T-helper 17 cell (primary cell): ENCODE results near the gene SYNPO2. TPM values are rescaled to one million over a fixed set of nuclear protein-coding genes. Genes with fewer than 3 reads are reported as not detected.
"Not testable (repeated sequence)": the region's sequence is repeated elsewhere in the genome, so short reads cannot be mapped to it uniquely, and the experiment has no call there.

Experiments
- ATAC-seq: fragments of 150-1000 bp; cut with Tn5 transposase; 2 replicates; pipeline ENCODE4 v1.10.0; 2021; ENCODE audit warnings: mild to moderate bottlenecking, moderate library complexity
- DNase-seq, 3 donors: peaks; one replicate each; pipeline versions ENCODE4 v3.0.0 to v3.0.0-alpha.2; 2020 to 2021
- H3K9me3 ChIP-seq: one replicate; pipeline ENCODE4 v1.7.0; 2013; ENCODE audit warnings: low read length, mild to moderate bottlenecking; ENCODE audit not compliant: control insufficient read depth, poor library complexity, severe bottlenecking
- H3K27ac Mint-ChIP-seq: one replicate; pipeline ENCODE4 v1.8.0; 2022; ENCODE audit warnings: mild to moderate bottlenecking, moderate library complexity, mixed read lengths
- H3K27me3 Mint-ChIP-seq: one replicate; pipeline ENCODE4 v1.8.0; 2022; ENCODE audit warnings: mixed read lengths
- H3K36me3 Mint-ChIP-seq: one replicate; pipeline ENCODE4 v1.8.0; 2022; ENCODE audit warnings: low read depth, mixed read lengths
- H3K4me1 Mint-ChIP-seq: one replicate; pipeline ENCODE4 v1.8.0; 2022; ENCODE audit warnings: mild to moderate bottlenecking, mixed read lengths
- H3K4me3 Mint-ChIP-seq: one replicate; pipeline ENCODE4 v1.8.0; 2022; ENCODE audit warnings: mild to moderate bottlenecking, moderate library complexity, mixed read lengths
- total RNA-seq, 4 donors: library from RNA in 2 of 4; stranded (reverse) in 2 of 4; gene quantifications; one replicate each; pipeline ENCODE4 v1.2.3 and lab custom pipeline; 2022 to 2026

Gene SYNPO2
- total RNA-seq, 2 donors from 2014 or later, result 0.37 to 0.72 TPM

DNA sequence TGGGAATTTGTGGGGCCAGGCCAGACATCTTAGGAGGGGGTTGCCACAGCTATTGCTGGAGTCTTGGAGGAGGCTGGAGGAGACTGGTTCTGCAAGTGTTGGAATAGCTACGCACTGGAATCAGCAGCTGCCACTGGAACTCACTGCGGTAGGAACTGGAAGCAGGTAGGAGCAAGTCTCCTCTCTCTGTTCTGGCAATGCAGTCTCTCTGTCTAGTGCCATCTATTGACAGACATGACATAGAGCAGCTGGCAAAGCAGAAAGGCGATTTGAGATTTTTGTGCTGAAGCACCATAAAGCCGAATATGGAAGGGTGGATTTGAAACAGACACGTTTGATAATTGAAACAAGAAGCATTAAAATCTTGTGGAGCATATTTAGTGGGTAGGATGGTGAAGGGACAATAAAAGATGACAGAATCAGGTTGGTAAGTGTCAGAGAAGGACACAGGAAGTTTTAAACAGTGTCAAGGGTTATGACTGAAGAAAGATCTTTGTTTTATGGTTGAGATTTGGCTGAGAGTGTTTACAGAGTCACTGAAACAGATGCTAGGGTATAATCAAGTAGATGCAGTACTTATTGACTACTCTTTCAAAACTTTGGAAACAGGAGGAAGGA, 23.5 kb upstream of the SYNPO2 start:
- no peak for DNase-seq
- Mint-ChIP-seq H3K36me3 (peaks cover 2% of the 10 kb centered on the region), H3K27me3 (no peaks in the 10 kb centered on the region), H3K27ac (no peak overlapping the region), H3K4me3 (no peak overlapping the region), H3K4me1 (peaks cover 17% of the 10 kb centered on the region)
- no peaks in the 10 kb centered on the region for H3K9me3 ChIP-seq
- ATAC-seq, result peak; percentile 70

- DNase-seq, result no peak
- Mint-ChIP-seq H3K27ac (no peak overlapping the region), H3K36me3 (peaks cover 2% of the 10 kb centered on the region), H3K27me3 (no peaks in the 10 kb centered on the region), H3K4me3 (no peak overlapping the region), H3K4me1 (peaks cover 15% of the 10 kb centered on the region)
- ATAC-seq, result no peak
- H3K9me3 ChIP-seq, result no peaks in the 10 kb centered on the region
These were observed 22.2 kb upstream of the SYNPO2 start for GRCh38 chr4:118866442-118866841.

DNA sequence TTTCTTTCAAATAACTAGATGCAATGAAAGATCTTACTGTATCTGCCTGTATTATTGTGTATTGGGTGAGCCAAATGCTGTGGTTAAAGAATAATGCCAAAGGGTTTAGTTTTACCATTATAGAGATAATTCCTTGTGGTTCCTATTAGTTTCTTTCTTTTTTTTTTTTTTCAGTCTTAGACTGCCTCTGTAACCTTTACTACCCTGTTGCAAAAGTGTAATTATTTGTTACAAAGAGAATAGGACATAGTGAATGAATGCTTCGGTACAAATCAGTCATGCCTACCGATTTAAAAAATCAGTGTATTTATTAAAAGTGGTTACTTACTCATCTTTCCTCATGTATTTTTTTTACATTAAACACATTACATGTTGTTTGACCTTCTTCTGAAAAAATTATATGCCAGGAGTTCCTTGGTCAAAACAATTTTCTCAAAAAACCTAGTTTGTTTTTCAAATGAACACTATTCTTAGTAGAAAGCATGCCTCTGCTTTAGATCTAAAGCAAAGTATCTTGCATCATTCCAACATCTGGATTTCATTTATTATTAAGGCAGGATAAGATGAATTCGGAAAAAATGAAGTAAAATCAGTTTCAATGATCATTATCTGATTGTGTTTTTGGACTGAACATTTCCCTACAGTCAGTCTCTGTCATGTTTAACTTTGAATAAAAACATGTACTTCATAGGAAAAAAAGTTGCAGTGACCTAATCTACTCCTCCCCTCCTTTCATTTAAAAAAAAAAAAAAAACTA, 21.2 kb upstream of the SYNPO2 start:
- ATAC-seq, result no peak
- Mint-ChIP-seq H3K27ac (no peak overlapping the region), H3K36me3 (peaks cover 2% of the 10 kb centered on the region), H3K4me1 (peaks cover 13% of the 10 kb centered on the region), H3K4me3 (no peak overlapping the region), H3K27me3 (no peaks in the 10 kb centered on the region)
- no peak for DNase-seq
- no peaks in the 10 kb centered on the region for H3K9me3 ChIP-seq

DNA sequence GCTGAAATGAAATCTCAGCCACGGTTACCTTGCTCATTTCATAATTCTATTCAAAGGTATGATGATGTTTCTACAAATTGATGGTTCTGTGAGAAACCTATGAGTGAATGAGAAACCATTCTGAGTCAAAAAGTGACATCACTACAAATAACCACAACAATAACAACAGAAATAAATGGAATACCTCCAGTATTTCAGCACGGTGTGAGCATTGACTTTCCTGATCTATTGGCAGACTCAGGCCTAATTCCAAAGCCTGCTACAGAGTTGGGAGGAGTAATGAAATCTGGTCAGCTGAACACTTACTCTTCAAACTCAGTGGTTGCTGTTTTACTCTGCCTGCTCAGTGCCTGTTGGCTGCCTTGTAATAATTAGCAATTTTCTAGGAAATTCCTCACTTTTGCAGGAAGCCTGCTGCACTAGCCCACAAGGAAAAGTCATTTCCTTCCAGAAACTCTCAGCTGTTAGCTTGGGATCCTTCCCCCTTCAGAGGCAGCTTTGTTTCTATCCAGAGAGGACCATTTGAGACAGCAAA, 18.8 kb upstream of the SYNPO2 start:
- Mint-ChIP-seq H3K4me1 (peaks cover 6% of the 10 kb centered on the region), H3K27ac (no peak overlapping the region), H3K27me3 (peaks cover 14% of the 10 kb centered on the region), H3K4me3 (no peak overlapping the region), H3K36me3 (peaks cover 2% of the 10 kb centered on the region)
- no peak for ATAC-seq
- DNase-seq, result no peak
- H3K9me3 ChIP-seq, result no peaks in the 10 kb centered on the region

- ATAC-seq (no peak), DNase-seq (no peak)
- Mint-ChIP-seq H3K4me3 (no peak overlapping the region), H3K4me1 (no peaks in the 10 kb centered on the region), H3K27me3 (peaks cover 14% of the 10 kb centered on the region), H3K27ac (no peak overlapping the region), H3K36me3 (no peaks in the 10 kb centered on the region)
- no peaks in the 10 kb centered on the region for H3K9me3 ChIP-seq
These were observed 16.5 kb upstream of the SYNPO2 start for GRCh38 chr4:118872181-118872580.

- no peak overlapping the region for H3K4me3 Mint-ChIP-seq
- ATAC-seq (no peak), DNase-seq (no peak)
- H3K9me3 ChIP-seq, result no peaks in the 10 kb centered on the region
- no peak overlapping the region for H3K27ac Mint-ChIP-seq
- H3K4me1 Mint-ChIP-seq, result no peaks in the 10 kb centered on the region
- no peaks in the 10 kb centered on the region for H3K36me3 Mint-ChIP-seq
- peaks cover 11% of the 10 kb centered on the region for H3K27me3 Mint-ChIP-seq
These were observed 10.9 kb upstream of the SYNPO2 start for GRCh38 chr4:118877797-118878196.

DNA sequence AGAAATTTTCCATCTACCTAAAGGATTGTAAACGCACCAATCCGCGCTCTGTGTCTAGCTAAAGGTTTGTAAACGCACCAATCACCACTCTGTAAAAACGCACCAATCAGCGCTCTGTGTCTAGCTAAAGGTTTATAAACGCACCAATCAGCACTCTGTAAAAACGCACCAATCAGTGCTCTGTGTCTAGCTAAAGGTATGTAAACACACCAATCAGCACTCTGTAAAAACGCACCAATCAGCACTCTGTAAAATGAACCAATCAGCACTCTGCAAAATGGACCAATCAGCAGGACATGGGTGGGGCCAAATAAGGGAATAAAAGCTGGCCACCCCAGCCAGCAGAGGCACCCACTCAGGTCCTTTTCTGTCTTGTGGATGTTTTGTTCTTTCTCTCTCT, 10.1 kb upstream of the SYNPO2 start:
- not testable (repeated sequence) for H3K27me3 Mint-ChIP-seq, H3K4me3 Mint-ChIP-seq, H3K9me3 ChIP-seq, H3K4me1 Mint-ChIP-seq, ATAC-seq, DNase-seq, H3K36me3 Mint-ChIP-seq, H3K27ac Mint-ChIP-seq

GRCh38 chr4:118879409-118879808, 9.2 kb upstream of the SYNPO2 start:
- H3K9me3 ChIP-seq, result no peaks in the 10 kb centered on the region
- Mint-ChIP-seq H3K36me3 (no peaks in the 10 kb centered on the region), H3K4me1 (no peaks in the 10 kb centered on the region), H3K4me3 (no peak overlapping the region), H3K27me3 (no peaks in the 10 kb centered on the region), H3K27ac (no peak overlapping the region)
- ATAC-seq, result no peak
- no peak for DNase-seq

DNA sequence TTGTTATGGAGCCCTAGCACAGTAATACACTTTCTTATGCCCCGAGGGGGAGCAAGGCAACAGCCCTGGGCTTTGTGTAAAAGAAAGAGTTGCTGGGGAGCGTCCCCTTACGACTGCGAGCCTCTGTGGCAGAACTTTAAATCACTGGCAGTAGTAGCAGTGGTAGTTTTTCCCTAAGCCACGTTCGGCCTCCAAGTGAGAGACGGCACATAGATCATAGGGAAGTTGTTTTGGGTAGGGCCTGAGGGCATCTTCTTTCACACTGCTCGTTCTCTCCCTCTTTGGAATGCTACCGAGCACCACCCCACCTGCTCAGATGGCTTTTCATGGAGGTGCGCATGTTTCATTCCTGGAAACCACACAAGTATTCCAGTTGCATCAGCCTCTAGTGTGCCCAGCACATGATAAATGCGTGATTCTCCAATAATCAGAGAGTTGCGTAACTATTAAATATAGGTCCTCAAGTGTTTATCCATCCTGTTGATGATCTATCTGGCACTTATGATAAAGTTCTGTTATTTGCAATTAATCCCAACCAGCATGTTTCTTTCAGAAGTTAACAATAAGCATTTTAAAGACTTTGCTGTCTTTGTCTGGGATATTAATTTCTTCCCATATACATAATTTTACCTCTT, 7.0 kb upstream of the SYNPO2 start:
- no peak for DNase-seq
- H3K27ac Mint-ChIP-seq, result no peak overlapping the region

DNA sequence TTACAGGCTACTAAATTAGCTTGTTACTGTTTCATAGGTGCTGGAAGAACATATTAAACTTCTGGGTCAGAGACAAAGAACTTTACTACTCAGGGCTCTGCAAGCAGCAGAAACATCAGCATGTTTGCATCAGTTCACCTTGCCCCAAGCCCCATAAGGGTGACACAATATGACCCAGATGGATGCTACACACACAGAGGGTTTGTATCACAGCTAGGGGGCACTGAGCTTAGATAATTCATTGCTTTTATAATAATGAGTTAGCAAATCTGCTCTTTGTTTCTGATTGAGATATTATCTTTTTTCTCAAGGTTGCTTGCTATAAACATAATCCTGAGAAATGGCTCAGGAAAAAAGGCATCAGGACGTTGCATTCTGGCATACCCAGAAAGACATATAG, 4.8 kb upstream of the SYNPO2 start:
- H3K9me3 ChIP-seq, result no peaks in the 10 kb centered on the region
- DNase-seq, result no peak
- H3K27me3 Mint-ChIP-seq, result peaks cover 24% of the 10 kb centered on the region
- ATAC-seq, result no peak
- no peak overlapping the region for H3K27ac Mint-ChIP-seq
- peaks cover 3% of the 10 kb centered on the region for H3K36me3 Mint-ChIP-seq
- no peak overlapping the region for H3K4me3 Mint-ChIP-seq
- peaks cover 4% of the 10 kb centered on the region for H3K4me1 Mint-ChIP-seq

More for the DNA sequence above, 7.0 kb upstream of the SYNPO2 start:
- no peaks in the 10 kb centered on the region for H3K9me3 ChIP-seq
- ATAC-seq, result no peak
- Mint-ChIP-seq H3K27me3 (peaks cover 10% of the 10 kb centered on the region), H3K4me1 (no peaks in the 10 kb centered on the region), H3K36me3 (peaks cover 3% of the 10 kb centered on the region), H3K4me3 (no peak overlapping the region)

GRCh38 chr4:118884716-118885115, 3.9 kb upstream of the SYNPO2 start:
- ATAC-seq (no peak), DNase-seq (no peak)
- H3K9me3 ChIP-seq, result no peaks in the 10 kb centered on the region
- H3K27me3 Mint-ChIP-seq, result peaks cover 31% of the 10 kb centered on the region
- H3K27ac Mint-ChIP-seq, result peak overlapping the region; percentile 34
- peaks cover 3% of the 10 kb centered on the region for H3K36me3 Mint-ChIP-seq
- H3K4me3 Mint-ChIP-seq, result no peak overlapping the region
- peaks cover 8% of the 10 kb centered on the region for H3K4me1 Mint-ChIP-seq

GRCh38 chr4:118889312-118889691, 648 bp downstream of the SYNPO2 start:
- Mint-ChIP-seq H3K27ac (no peak overlapping the region), H3K4me3 (peak overlapping the region; percentile 82), H3K4me1 (peaks cover 12% of the 10 kb centered on the region), H3K27me3 (peaks cover 44% of the 10 kb centered on the region), H3K36me3 (peaks cover 3% of the 10 kb centered on the region)
- ATAC-seq (no peak), DNase-seq (no peak)
- no peaks in the 10 kb centered on the region for H3K9me3 ChIP-seq

DNA sequence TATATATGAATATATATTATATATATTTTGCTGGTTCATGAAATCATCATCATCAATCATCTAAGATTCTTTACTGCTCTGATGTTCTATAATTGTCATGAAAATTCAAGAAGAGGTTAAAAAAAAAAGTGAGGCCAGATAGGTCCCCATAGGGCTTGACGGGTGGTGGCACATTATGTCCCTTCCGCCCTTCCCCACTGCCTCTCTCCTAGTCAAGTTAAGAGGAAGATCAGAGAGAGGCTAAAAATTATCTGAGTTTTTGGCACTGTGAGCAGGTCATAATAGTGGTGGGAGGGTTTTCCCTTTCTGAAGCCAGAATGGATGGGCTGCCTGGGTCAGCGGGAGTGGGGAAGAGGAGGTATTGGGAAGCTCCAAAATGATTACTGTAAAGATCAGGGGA, 5.4 kb downstream of the SYNPO2 start:
- peaks cover 23% of the 10 kb centered on the region for H3K27me3 Mint-ChIP-seq
- DNase-seq (no peak), ATAC-seq (no peak)
- H3K27ac Mint-ChIP-seq, result no peak overlapping the region
- no peak overlapping the region for H3K4me3 Mint-ChIP-seq
- H3K9me3 ChIP-seq, result no peaks in the 10 kb centered on the region
- H3K4me1 Mint-ChIP-seq, result peaks cover 6% of the 10 kb centered on the region
- no peaks in the 10 kb centered on the region for H3K36me3 Mint-ChIP-seq
